ENCODE data around the gene ZDHHC20. TPM values are rescaled to one million over a fixed set of nuclear protein-coding genes. Genes with fewer than 3 reads are reported as not detected.

ZDHHC20 gene
- total RNA-seq, 1 experiment from 2014 or later, result 69.7 TPM

- Mint-ChIP-seq H3K36me3 (peaks cover 5% of the 10 kb centered on the region; the same call in 1 of the 2 replicates), H3K4me3 (no peak overlapping the region), H3K4me1 (peaks cover 17% of the 10 kb centered on the region), H3K27me3 (ENCODE audit: low read depth) (no peaks in the 10 kb centered on the region), H3K9me3 (peaks cover 13% of the 10 kb centered on the region), H3K27ac (no peak overlapping the region)
- TF ChIP-seq PRRX2 (CRISPR knock-in tag; IDR thresholded peaks at IDR 0.05) (no peak), ZNF416 (CRISPR knock-in tag; IDR thresholded peaks at IDR 0.05) (no peak), ZBTB21 (CRISPR knock-in tag; IDR thresholded peaks at IDR 0.05; ENCODE audit: borderline replicate concordance) (no peak), ZBTB43 (CRISPR knock-in tag; IDR thresholded peaks at IDR 0.05) (no peak), NFE2L1 (CRISPR knock-in tag; IDR thresholded peaks at IDR 0.05) (no peak), MLX (CRISPR knock-in tag; IDR thresholded peaks at IDR 0.05) (no peak), HMGA2 (CRISPR knock-in tag; IDR thresholded peaks at IDR 0.05) (no peak), GRHL2 (CRISPR knock-in tag; IDR thresholded peaks at IDR 0.05; ENCODE audit: insufficient replicate concordance, severe bottlenecking) (no peak), MAX (CRISPR knock-in tag; IDR thresholded peaks at IDR 0.05) (no peak), NFYB (CRISPR knock-in tag; conservative IDR thresholded peaks at IDR 0.05; ENCODE audit: low read depth) (no peak)
- TF ChIP-seq, protein P1, sequence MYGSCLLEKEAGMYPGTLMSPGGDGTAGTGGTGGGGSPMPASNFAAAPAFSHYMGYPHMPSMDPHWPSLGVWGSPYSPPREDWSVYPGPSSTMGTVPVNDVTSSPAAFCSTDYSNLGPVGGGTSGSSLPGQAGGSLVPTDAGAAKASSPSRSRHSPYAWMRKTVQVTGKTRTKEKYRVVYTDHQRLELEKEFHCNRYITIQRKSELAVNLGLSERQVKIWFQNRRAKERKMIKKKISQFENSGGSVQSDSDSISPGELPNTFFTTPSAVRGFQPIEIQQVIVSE (CRISPR knock-in tag; IDR thresholded peaks at IDR 0.05; ENCODE audit: borderline replicate concordance), result no peak
- TF ChIP-seq, protein P2, sequence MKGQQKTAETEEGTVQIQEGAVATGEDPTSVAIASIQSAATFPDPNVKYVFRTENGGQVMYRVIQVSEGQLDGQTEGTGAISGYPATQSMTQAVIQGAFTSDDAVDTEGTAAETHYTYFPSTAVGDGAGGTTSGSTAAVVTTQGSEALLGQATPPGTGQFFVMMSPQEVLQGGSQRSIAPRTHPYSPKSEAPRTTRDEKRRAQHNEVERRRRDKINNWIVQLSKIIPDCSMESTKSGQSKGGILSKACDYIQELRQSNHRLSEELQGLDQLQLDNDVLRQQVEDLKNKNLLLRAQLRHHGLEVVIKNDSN (CRISPR knock-in tag; IDR thresholded peaks at IDR 0.05), result no peak
- no peak for ATAC-seq
- POLR2A ChIA-PET, result interaction anchor here (0.6 kb wide), 1 partner anchor 171 kb away, joined by 7 read pairs; no protein-coding TSS in a partner anchor
- DNase-seq (ENCODE audit: low spot score), result no peak
- CTCF ChIA-PET, result interaction anchor here (0.7 to 1.9 kb wide), 2 partner anchors 31 to 57 kb away, joined by 6 to 8 read pairs; no protein-coding TSS in a partner anchor
Observed at GRCh38 chr13:21354721-21355120, 104.4 kb downstream of the ZDHHC20 start.

DNA sequence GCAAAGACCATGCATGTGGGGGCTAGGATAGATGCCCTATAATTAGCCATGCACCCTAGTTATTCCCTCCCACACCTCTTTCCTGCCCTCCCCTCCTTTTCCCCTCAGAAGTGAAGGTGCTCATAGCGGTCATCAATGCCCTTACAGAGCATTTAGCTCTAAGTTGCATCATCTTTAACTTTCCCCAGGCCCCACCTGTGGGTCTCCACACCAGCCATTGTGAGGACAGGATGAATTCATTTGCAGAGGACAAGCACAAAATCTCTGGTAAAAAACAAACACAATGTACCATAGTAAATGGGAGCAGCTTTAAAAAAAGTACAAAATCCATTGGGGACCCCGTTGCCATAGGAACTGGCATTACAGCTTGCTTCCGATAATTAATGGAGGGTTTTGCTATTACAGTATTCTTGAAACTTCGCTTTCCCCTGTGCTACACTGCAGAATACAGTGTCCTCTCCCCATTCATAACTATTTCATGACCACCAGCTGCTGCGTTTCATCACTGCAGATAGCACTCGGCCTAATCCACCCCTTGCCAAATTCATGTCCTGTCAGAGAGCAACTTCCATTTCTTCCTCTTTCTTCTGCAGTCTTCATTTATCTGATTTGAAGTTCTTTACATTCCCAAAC is 110.5 kb downstream of the ZDHHC20 start:
- no peak for DNase-seq (ENCODE audit: low spot score)
- Mint-ChIP-seq H3K4me1 (no peaks in the 10 kb centered on the region), H3K36me3 (no peaks in the 10 kb centered on the region), H3K27ac (no peak overlapping the region), H3K4me3 (no peak overlapping the region), H3K27me3 (ENCODE audit: low read depth) (no peaks in the 10 kb centered on the region), H3K9me3 (no peaks in the 10 kb centered on the region)
- POLR2A ChIA-PET, result no interaction called here
- no peak for ATAC-seq
- CTCF ChIA-PET, result no interaction called here
- TF ChIP-seq, protein P2 (CRISPR knock-in tag; IDR thresholded peaks at IDR 0.05), result no peak
- no peak for TF ChIP-seq ZBTB43 (CRISPR knock-in tag; IDR thresholded peaks at IDR 0.05)
- TF ChIP-seq SP1 (CRISPR knock-in tag; conservative IDR thresholded peaks at IDR 0.05), result no peak
- TF ChIP-seq ZMAT4 (CRISPR knock-in tag; IDR thresholded peaks at IDR 0.05), result no peak
- no peak for TF ChIP-seq MYBL2 (CRISPR knock-in tag; IDR thresholded peaks at IDR 0.05)
- TF ChIP-seq, protein P1 (CRISPR knock-in tag; IDR thresholded peaks at IDR 0.05; ENCODE audit: borderline replicate concordance), result no peak
- no peak for TF ChIP-seq IRF2 (CRISPR knock-in tag; IDR thresholded peaks at IDR 0.05; ENCODE audit: borderline replicate concordance, low read depth)
- TF ChIP-seq ZNF416 (CRISPR knock-in tag; IDR thresholded peaks at IDR 0.05), result no peak
- TF ChIP-seq, protein P3, sequence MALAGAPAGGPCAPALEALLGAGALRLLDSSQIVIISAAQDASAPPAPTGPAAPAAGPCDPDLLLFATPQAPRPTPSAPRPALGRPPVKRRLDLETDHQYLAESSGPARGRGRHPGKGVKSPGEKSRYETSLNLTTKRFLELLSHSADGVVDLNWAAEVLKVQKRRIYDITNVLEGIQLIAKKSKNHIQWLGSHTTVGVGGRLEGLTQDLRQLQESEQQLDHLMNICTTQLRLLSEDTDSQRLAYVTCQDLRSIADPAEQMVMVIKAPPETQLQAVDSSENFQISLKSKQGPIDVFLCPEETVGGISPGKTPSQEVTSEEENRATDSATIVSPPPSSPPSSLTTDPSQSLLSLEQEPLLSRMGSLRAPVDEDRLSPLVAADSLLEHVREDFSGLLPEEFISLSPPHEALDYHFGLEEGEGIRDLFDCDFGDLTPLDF (CRISPR knock-in tag; IDR thresholded peaks at IDR 0.05), result no peak
- no peak for TF ChIP-seq NR1H2 (CRISPR knock-in tag; IDR thresholded peaks at IDR 0.05)
- no peak for TF ChIP-seq SMAD4 (CRISPR knock-in tag; IDR thresholded peaks at IDR 0.05)
- TF ChIP-seq SMAD3 (CRISPR knock-in tag; IDR thresholded peaks at IDR 0.05; ENCODE audit: borderline replicate concordance), result no peak
- no peak for TF ChIP-seq RORB (CRISPR knock-in tag; IDR thresholded peaks at IDR 0.05)
- TF ChIP-seq, protein P4, sequence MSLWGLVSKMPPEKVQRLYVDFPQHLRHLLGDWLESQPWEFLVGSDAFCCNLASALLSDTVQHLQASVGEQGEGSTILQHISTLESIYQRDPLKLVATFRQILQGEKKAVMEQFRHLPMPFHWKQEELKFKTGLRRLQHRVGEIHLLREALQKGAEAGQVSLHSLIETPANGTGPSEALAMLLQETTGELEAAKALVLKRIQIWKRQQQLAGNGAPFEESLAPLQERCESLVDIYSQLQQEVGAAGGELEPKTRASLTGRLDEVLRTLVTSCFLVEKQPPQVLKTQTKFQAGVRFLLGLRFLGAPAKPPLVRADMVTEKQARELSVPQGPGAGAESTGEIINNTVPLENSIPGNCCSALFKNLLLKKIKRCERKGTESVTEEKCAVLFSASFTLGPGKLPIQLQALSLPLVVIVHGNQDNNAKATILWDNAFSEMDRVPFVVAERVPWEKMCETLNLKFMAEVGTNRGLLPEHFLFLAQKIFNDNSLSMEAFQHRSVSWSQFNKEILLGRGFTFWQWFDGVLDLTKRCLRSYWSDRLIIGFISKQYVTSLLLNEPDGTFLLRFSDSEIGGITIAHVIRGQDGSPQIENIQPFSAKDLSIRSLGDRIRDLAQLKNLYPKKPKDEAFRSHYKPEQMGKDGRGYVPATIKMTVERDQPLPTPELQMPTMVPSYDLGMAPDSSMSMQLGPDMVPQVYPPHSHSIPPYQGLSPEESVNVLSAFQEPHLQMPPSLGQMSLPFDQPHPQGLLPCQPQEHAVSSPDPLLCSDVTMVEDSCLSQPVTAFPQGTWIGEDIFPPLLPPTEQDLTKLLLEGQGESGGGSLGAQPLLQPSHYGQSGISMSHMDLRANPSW (CRISPR knock-in tag; conservative IDR thresholded peaks at IDR 0.05; ENCODE audit: low read depth), result no peak
- TF ChIP-seq HMGA2 (CRISPR knock-in tag; IDR thresholded peaks at IDR 0.05), result no peak
- no peak for TF ChIP-seq GRHL2 (CRISPR knock-in tag; IDR thresholded peaks at IDR 0.05; ENCODE audit: insufficient replicate concordance, severe bottlenecking)
- TF ChIP-seq ZNF423 (CRISPR knock-in tag; IDR thresholded peaks at IDR 0.05), result no peak

All from WTC11 (cell line).